Upper lobe of right lung (tissue), 1 donor: ENCODE data around the gene MAPK7. TPM values are rescaled to one million over a fixed set of nuclear protein-coding genes. Genes with fewer than 3 reads are reported as not detected.
"Not testable (repeated sequence)": the region's sequence is repeated elsewhere in the genome, so short reads cannot be mapped to it uniquely, and the experiment has no call there.

Experiments used
- ATAC-seq: fragments of 200-7000 bp; cut with Tn5 transposase; one replicate; pipeline ENCODE4 v1.9.1; 2020; ENCODE audit warnings: mild to moderate bottlenecking, moderate library complexity
- DNase-seq: peaks from one replicate; pipeline ENCODE4 v3.0.0-alpha.2; 2020
- H3K27ac ChIP-seq: fragments of 200-600 bp; one replicate; pipeline ENCODE4 v1.8.0; 2022
- H3K27me3 ChIP-seq: fragments of 200-600 bp; one replicate; pipeline ENCODE4 v1.8.0; 2022; ENCODE audit warnings: mild to moderate bottlenecking
- H3K36me3 ChIP-seq: fragments of 200-600 bp; one replicate; pipeline ENCODE4 v1.8.0; 2022
- H3K4me1 ChIP-seq: fragments of 200-600 bp; one replicate; pipeline ENCODE4 v1.8.0; 2022
- H3K4me3 ChIP-seq: fragments of 200-600 bp; one replicate; pipeline ENCODE4 v1.8.0; 2022; ENCODE audit warnings: mild to moderate bottlenecking
- H3K9me3 ChIP-seq: fragments of 200-600 bp; one replicate; pipeline ENCODE4 v1.8.0; 2022
- CTCF ChIP-seq: fragments of 200-600 bp; IDR thresholded peaks from one replicate; pipeline ENCODE4 v1.8.0; 2022; ENCODE audit warnings: antibody characterized with exemption
- intact Hi-C: fragments of 100-400 bp; cut with DNase I; formaldehyde crosslinking; loops from one replicate; pipeline ENCODE4 v1.11.0; 2022
- total RNA-seq: library from RNA; stranded (reverse); fragmentation: NEBNext Ultra II Directional; extraction: Animal tissue kit (Norgen Biotek cat#: 25700); gene quantifications from one replicate; pipeline ENCODE4 v1.2.1, GENCODE V29; 2021
- donor health status: DM: no; HTN: yes; CAD: no; lungs with severe emphysema.

The MAPK7 gene
- total RNA-seq, 1 donor from 2014 or later, result 25.7 TPM

- intact Hi-C loops, result no loop called here
- no peak for DNase-seq
- Histone ChIP-seq H3K27me3 (no peaks in the 10 kb centered on the region), H3K4me3 (no peak overlapping the region), H3K4me1 (no peaks in the 10 kb centered on the region), H3K36me3 (no peaks in the 10 kb centered on the region), H3K9me3 (no peaks in the 10 kb centered on the region), H3K27ac (no peak overlapping the region)
- ATAC-seq, result no peak
- TF ChIP-seq CTCF, result no peak
These were observed 30.1 kb upstream of the MAPK7 start for GRCh38 chr17:19348081-19348650.

GRCh38 chr17:19348806-19349205 is 29.5 kb upstream of the MAPK7 start:
- TF ChIP-seq CTCF, result no peak
- H3K9me3 ChIP-seq, result no peaks in the 10 kb centered on the region
- H3K27ac ChIP-seq, result no peak overlapping the region
- no peaks in the 10 kb centered on the region for H3K36me3 ChIP-seq
- DNase-seq (peak; percentile 6), ATAC-seq (no peak)
- intact Hi-C loops, result no loop called here
- H3K4me3 ChIP-seq, result no peak overlapping the region
- H3K4me1 ChIP-seq, result no peaks in the 10 kb centered on the region
- no peaks in the 10 kb centered on the region for H3K27me3 ChIP-seq

- H3K9me3 ChIP-seq, H3K4me3 ChIP-seq, DNase-seq, H3K27ac ChIP-seq, H3K36me3 ChIP-seq, H3K4me1 ChIP-seq, intact Hi-C loops, ATAC-seq, H3K27me3 ChIP-seq: not testable (repeated sequence)
These were observed 24.9 kb upstream of the MAPK7 start for GRCh38 chr17:19353401-19353800.

DNA sequence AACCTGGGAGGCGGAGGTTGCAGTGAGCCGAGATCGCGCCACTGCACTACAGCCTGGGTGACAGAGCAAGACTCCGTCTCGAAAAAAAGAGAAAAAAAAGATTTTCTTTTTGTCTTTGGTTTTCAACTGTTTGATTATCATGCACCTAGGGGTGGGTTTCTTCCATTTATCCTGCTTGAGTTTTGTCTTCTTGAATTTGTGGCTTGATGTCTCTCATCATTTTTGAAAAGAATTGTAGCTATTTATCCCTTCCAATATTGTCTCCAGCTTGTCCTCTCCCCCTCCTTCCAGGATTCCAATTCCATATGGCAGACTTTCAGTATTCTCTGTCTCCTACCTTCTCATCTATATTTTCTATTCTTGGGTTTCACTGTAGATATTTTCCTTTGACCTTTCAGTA is 23.6 kb upstream of the MAPK7 start:
- intact Hi-C loops, result no loop called here
- no peaks in the 10 kb centered on the region for H3K4me1 ChIP-seq
- no peak for TF ChIP-seq CTCF
- H3K9me3 ChIP-seq, result no peaks in the 10 kb centered on the region
- no peak for DNase-seq
- no peaks in the 10 kb centered on the region for H3K36me3 ChIP-seq
- no peak for ATAC-seq
- H3K27ac ChIP-seq, result no peak overlapping the region
- H3K27me3 ChIP-seq, result no peaks in the 10 kb centered on the region
- H3K4me3 ChIP-seq, result no peak overlapping the region

- H3K4me1 ChIP-seq, result no peaks in the 10 kb centered on the region
- intact Hi-C loops, result no loop called here
- H3K4me3 ChIP-seq, result no peak overlapping the region
- DNase-seq (no peak), ATAC-seq (no peak)
- no peaks in the 10 kb centered on the region for H3K27me3 ChIP-seq
- TF ChIP-seq CTCF, result no peak
- H3K9me3 ChIP-seq, result no peaks in the 10 kb centered on the region
- no peak overlapping the region for H3K27ac ChIP-seq
- H3K36me3 ChIP-seq, result no peaks in the 10 kb centered on the region
These were observed 20.9 kb upstream of the MAPK7 start for GRCh38 chr17:19357351-19357750.

- H3K9me3 ChIP-seq, result no peaks in the 10 kb centered on the region
- H3K4me1 ChIP-seq, result no peaks in the 10 kb centered on the region
- no peak overlapping the region for H3K27ac ChIP-seq
- H3K27me3 ChIP-seq, result no peaks in the 10 kb centered on the region
- intact Hi-C loops, result no loop called here
- ATAC-seq (no peak), DNase-seq (no peak)
- H3K4me3 ChIP-seq, result no peak overlapping the region
- no peak for TF ChIP-seq CTCF
- no peaks in the 10 kb centered on the region for H3K36me3 ChIP-seq
These were observed 20.5 kb upstream of the MAPK7 start for GRCh38 chr17:19357761-19358160.
